ENCODE data around the gene ZNF273. TPM values are rescaled to one million over a fixed set of nuclear protein-coding genes. Genes with fewer than 3 reads are reported as not detected.
"Not testable (repeated sequence)": the region's sequence is repeated elsewhere in the genome, so short reads cannot be mapped to it uniquely, and the experiment has no call there.

The ZNF273 gene
- total RNA-seq, 2 experiments from 2014 or later: 22.8 to 23.7 TPM

- H2AFZ ChIP-seq (ENCODE audit: low read length); DNase-seq (ENCODE audit: low spot score); H3K4me3 ChIP-seq (ENCODE audit: low read depth, low read length, poor library complexity, severe bottlenecking); H3K4me1 ChIP-seq (ENCODE audit: insufficient read depth, low read length, poor library complexity, severe bottlenecking); CTCF ChIA-PET (ENCODE audit: unreplicated experiment); H3K27ac ChIP-seq (ENCODE audit: low read depth, low read length, poor library complexity, severe bottlenecking); H3K4me2 ChIP-seq (ENCODE audit: low read length); H3K9me2 ChIP-seq (ENCODE audit: insufficient read depth, low read length); POLR2A ChIA-PET; intact Hi-C loops (cut with micrococcal nuclease; ENCODE audit: unreplicated experiment); H4K20me1 ChIP-seq (ENCODE audit: insufficient read depth, low read length): not testable (repeated sequence)
- Histone ChIP-seq H3K79me2 (ENCODE audit: insufficient read depth, low read depth, low read length) (peaks cover 29% of the 10 kb centered on the region; the same call in 1 of the 2 replicates), H3K36me3 (ENCODE audit: insufficient read depth, low read length) (peaks cover 88% of the 10 kb centered on the region), H3K9me3 (ENCODE audit: low read length) (peaks cover 75% of the 10 kb centered on the region)
- BruUV-seq (replicated peaks): TSS peak; percentile 18
Measured at GRCh38 chr7:64928252-64929187, 25.4 kb downstream of the ZNF273 start.

GRCh38 chr7:64934478-64934877 lies 31.4 kb downstream of the ZNF273 start:
- Histone ChIP-seq H3K4me3 (ENCODE audit: low read depth, low read length, poor library complexity, severe bottlenecking) (no peak overlapping the region), H2AFZ (ENCODE audit: low read length) (no peak overlapping the region)
- CTCF ChIA-PET (ENCODE audit: unreplicated experiment): no interaction called here

GRCh38 chr7:64938540-64938939 lies 35.5 kb downstream of the ZNF273 start:
- H3K4me3 ChIP-seq (ENCODE audit: low read depth, low read length, poor library complexity, severe bottlenecking): no peak overlapping the region
- H3K79me2 ChIP-seq (ENCODE audit: insufficient read depth, low read depth, low read length): no peaks in the 10 kb centered on the region
- H4K20me1 ChIP-seq (ENCODE audit: insufficient read depth, low read length): no peaks in the 10 kb centered on the region
- no peak overlapping the region for H2AFZ ChIP-seq (ENCODE audit: low read length)
- DNase-seq (ENCODE audit: low spot score): no peak
- no TSS peak for BruUV-seq (replicated peaks)
- ChIA-PET POLR2A (interaction anchor here (0.7 to 1.0 kb wide), 2 partner anchors 31 to 1916 kb away, joined by 4 read pairs; no protein-coding TSS in a partner anchor), CTCF (ENCODE audit: unreplicated experiment) (no interaction called here)
- H3K36me3 ChIP-seq (ENCODE audit: insufficient read depth, low read length): peaks cover 16% of the 10 kb centered on the region; the same call in 1 of the 2 replicates
- TF ChIP-seq CTCF (conservative IDR thresholded peaks at IDR 0.05; ENCODE audit: low read length) (no peak), EZH2phosphoT487 (IDR thresholded peaks at IDR 0.05; ENCODE audit: borderline replicate concordance, low read depth, low read length) (no peak)
- no peaks in the 10 kb centered on the region for H3K9me2 ChIP-seq (ENCODE audit: insufficient read depth, low read length)
- no peak overlapping the region for H3K27ac ChIP-seq (ENCODE audit: low read depth, low read length, poor library complexity, severe bottlenecking)
- H3K4me2 ChIP-seq (ENCODE audit: low read length): no peak overlapping the region
- intact Hi-C loops (cut with micrococcal nuclease; ENCODE audit: unreplicated experiment): no loop called here
- H3K4me1 ChIP-seq (ENCODE audit: insufficient read depth, low read length, poor library complexity, severe bottlenecking): no peaks in the 10 kb centered on the region
- peaks cover 13% of the 10 kb centered on the region for H3K9me3 ChIP-seq (ENCODE audit: low read length)

More at GRCh38 chr7:64934478-64934877, 31.4 kb downstream of the ZNF273 start:
- peaks cover 45% of the 10 kb centered on the region for H3K36me3 ChIP-seq (ENCODE audit: insufficient read depth, low read length)
- H3K9me2 ChIP-seq (ENCODE audit: insufficient read depth, low read length): no peaks in the 10 kb centered on the region
- H4K20me1 ChIP-seq (ENCODE audit: insufficient read depth, low read length): no peaks in the 10 kb centered on the region
- H3K79me2 ChIP-seq (ENCODE audit: insufficient read depth, low read depth, low read length): no peaks in the 10 kb centered on the region; the same call in 1 of the 2 replicates
- H3K4me1 ChIP-seq (ENCODE audit: insufficient read depth, low read length, poor library complexity, severe bottlenecking): no peaks in the 10 kb centered on the region
- no TSS peak for BruUV-seq (replicated peaks)
- POLR2A ChIA-PET: no interaction called here
- H3K4me2 ChIP-seq (ENCODE audit: low read length): no peak overlapping the region
- intact Hi-C loops (cut with micrococcal nuclease; ENCODE audit: unreplicated experiment): no loop called here
- TF ChIP-seq CTCF (conservative IDR thresholded peaks at IDR 0.05; ENCODE audit: low read length) (no peak), EZH2phosphoT487 (IDR thresholded peaks at IDR 0.05; ENCODE audit: borderline replicate concordance, low read depth, low read length) (no peak)
- peaks cover 31% of the 10 kb centered on the region for H3K9me3 ChIP-seq (ENCODE audit: low read length)
- DNase-seq (ENCODE audit: low spot score): no peak
- H3K27ac ChIP-seq (ENCODE audit: low read depth, low read length, poor library complexity, severe bottlenecking): no peak overlapping the region

- H3K4me3 ChIP-seq (ENCODE audit: low read depth, low read length, poor library complexity, severe bottlenecking); BruUV-seq (replicated peaks); H3K27ac ChIP-seq (ENCODE audit: low read depth, low read length, poor library complexity, severe bottlenecking); H3K4me2 ChIP-seq (ENCODE audit: low read length); POLR2A ChIA-PET; H3K9me2 ChIP-seq (ENCODE audit: insufficient read depth, low read length); H2AFZ ChIP-seq (ENCODE audit: low read length); DNase-seq (ENCODE audit: low spot score); H3K4me1 ChIP-seq (ENCODE audit: insufficient read depth, low read length, poor library complexity, severe bottlenecking); H3K9me3 ChIP-seq (ENCODE audit: low read length); H4K20me1 ChIP-seq (ENCODE audit: insufficient read depth, low read length); H3K79me2 ChIP-seq (ENCODE audit: insufficient read depth, low read depth, low read length); CTCF ChIA-PET (ENCODE audit: unreplicated experiment); intact Hi-C loops (cut with micrococcal nuclease; ENCODE audit: unreplicated experiment): not testable (repeated sequence)
- peaks cover 12% of the 10 kb centered on the region; the same call in 1 of the 2 replicates for H3K36me3 ChIP-seq (ENCODE audit: insufficient read depth, low read length)
Measured at GRCh38 chr7:64940021-64940420, 36.9 kb downstream of the ZNF273 start.

Data from OCI-LY7 (cell line).